T1000 (cell line): ENCODE results near the gene C1QA.
"Not testable (repeated sequence)": the region's sequence is repeated elsewhere in the genome, so short reads cannot be mapped to it uniquely, and the experiment has no call there.

Experiments used
- DNase-seq: peaks from one replicate; lab custom pipeline; 2025; ENCODE audit warnings: mixed read lengths; lab: John Stamatoyannopoulos, UW

C1QA gene

DNA sequence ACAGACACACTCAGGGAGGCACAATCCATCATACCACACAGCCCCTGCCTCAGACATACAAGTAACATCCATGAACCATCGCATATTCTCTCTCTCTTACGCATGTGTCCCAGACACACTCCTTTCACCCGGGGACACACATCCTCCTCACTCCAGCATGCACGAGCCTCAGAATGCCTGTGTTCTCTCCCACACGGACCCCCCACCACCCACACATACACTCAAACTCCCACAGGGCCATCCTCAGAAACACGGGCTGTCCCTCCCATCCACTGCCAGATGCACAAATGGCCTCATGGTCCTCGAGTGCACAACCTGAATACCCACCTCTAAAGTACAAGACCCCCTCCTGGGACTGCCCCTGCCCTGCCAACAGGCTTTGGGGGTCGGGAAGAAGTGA is 4.8 kb downstream of the C1QA start:
- no peak for DNase-seq

DNA sequence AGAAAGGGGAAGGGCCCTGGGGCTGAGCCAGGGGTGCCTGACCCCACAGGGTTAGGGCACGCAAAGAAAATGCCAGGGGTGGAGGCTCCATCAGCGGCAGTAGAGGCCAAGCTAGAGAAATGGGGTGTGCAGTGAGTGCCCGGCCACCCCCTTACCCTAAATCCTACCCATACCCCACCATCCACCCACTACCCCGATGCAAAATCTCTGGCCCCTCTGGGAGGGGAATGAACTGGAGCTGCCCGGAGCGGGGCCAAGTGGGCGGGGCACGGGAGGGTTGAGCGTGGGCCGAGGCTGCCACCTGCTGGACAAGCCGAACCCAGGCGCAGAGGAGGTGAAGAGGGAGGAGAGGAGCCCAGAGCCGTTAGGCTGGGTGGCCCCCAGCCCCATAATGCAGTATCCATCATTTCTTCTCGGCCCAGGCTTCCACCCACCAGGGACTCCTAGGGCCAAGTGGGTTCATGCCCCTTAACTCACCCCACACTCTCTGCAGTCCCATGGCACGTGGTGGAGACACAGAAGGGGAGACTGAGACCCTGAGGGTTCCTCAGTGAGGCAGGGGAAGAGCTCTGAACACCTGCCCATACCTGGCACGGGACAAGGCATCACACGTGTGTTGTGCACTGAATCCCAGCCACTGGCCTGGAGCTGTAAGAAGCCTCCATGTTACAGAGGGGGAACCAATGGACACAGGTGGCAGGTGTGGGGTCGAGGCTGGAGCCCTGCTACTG is 5.6 kb downstream of the C1QA start:
- DNase-seq, result peak; percentile 40

DNA sequence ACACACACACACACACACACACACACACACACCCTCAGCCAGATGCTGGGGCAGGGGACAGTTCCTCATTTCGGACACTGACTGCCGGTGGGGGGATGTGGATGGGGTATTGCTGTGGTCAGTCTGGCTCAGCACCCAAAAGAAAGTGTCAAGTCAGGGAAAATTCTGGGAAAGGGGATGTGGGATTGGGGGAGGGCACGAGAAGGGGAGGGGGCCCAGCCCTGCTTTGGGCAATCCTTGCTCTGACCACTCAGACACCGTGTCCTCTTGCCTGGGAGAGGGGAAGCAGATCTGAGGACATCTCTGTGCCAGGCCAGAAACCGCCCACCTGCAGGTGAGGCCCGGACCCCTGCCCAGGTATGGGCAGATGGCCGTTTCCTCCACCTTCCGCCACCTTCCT is 7.0 kb downstream of the C1QA start, which contains the start of gene C1QC:
Gene C1QC, plus strand, starts transcription at position 253 of the 400 bp plus-strand sequence. CDS start 391 bp downstream, outside the sequence.
- DNase-seq, result no peak

DNA sequence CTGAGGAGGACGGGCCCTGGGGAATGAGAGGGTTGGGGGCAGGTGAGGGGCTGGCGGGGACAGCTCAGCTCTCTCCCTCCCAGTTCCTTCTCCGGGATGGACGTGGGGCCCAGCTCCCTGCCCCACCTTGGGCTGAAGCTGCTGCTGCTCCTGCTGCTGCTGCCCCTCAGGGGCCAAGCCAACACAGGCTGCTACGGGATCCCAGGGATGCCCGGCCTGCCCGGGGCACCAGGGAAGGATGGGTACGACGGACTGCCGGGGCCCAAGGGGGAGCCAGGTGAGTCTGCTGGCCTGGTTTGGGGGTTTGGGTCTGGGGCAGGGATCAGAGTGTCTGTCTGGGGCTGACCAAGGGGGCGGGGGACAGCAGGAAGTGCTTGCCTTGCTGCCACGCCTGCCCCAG is 7.5 kb downstream of the C1QA start:
- DNase-seq, result no peak

DNA sequence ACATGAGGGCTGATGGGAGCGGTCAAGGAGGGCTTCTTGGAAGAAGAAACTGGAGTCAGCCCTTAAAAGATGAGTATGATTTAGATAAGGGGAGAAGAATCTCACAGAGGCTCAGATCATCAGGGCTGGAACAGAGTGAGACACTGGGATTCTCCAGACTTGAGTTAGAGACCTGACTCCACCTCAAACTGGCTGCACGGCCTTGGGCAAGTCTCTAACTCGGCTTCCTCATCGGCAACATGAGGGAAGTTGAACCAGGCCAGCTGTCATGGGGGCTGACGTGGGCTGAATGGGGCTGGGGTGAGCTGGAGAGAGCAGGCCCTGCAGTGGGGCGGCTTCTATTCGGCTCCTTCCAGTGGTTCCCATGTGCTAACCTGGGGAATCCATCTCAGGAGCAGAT is 9.5 kb downstream of the C1QA start:
- no peak for DNase-seq

DNA sequence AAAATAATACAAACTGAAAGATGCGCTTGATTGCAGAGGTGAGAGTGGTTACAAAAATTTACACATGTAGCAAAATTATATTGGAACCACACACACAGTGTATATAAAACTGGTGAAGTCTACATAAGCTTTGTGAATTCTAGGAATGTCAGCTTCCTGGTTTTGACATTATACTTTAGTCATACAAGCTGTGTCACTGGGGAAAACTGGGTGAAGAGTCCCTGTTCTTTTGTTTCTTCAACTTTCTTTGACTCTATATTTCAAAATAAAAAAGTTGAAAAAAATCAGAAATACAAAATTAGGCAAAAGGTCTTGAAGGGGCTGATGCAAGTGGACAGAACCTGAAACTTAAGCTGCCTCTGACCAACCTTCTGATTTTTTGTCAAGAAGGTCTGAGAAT is 10.0 kb downstream of the C1QA start:
- DNase-seq, result no peak

DNA sequence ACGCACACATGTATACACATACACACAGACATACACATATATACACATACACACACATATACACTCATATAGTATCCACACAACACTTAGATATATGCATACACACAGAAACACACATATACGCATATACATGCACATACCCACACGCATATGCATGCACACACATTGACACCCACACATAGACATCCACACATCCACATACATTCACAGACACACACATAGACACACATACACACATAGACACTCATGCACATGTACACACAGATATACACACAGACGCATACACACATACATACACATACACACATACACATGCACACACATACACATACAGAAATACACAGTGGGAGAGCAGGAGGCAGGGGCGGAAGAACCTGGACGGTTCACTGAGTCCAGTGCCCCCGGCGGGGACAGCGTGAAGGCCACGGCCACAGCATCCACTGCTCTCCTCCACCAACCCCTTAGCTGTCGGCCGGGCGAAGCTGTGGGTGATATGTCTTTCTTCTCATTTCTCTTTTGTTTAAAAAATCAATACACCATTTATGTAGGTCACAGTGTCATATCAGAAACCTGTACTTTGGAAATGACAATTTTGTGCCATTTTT is 13.8 kb downstream of the C1QA start:
- no peak for DNase-seq

DNA sequence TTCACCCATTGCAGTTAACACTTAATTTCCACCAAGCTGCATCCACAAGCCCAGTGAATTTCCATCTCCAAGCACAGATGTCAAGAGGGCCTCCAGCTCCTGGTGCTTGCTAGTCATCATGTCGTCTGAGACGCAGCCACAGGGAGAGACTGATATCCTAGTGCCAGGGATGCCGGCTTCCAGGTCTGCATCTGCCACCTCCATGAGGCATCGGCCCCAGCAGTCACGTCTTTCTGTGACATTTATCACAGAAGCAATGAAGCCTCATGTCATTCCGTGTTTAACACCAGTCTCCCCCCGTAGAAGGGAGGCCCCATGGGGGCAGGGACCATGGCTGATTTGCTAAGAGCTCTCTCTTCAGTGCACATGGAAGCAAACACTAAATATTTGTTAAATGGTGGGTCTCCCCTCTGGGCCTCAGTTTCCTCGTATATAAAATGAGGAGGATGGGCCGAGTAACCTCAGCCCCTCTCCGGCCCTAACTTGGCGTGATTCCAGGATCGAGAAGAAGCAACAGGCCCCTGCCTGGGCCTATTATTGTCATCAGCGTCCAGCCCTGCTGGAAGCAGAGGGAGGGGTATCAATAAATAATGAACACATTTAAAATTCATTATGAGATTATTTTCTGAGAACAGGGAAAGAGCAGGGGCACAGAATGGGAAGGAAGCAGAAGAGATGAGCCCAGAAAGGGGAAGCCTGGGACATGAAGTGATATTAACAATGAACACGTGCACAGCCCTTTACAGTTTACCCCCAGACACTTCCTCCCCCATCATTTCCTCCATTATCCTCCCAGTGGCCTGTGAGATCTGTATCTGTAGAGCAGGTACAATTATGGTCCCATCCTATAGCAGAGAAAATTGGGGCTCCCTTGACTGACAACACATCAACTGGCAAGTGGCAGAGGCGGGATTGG is 15.8 kb downstream of the C1QA start:
- no peak for DNase-seq

DNA sequence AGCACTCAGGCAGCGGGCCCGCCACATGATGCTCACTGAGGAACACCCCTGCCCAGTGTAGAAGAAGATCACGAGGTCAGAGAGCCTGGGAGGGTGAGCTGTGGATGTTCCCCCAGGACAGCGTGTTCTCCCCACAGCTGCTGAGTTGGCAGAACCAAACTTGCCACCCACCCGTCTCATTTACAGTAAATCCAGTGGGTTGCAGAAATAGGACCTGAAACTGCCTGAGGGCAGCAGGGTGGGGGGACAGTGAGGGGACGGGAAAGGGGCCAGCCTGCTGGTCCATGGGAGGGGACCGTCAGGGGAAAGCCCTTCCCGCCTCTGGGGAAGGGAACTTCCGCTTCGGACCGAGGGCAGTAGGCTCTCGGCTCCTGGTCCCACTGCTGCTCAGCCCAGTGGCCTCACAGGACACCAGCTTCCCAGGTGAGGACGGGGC is 16.5 kb downstream of the C1QA start, which contains the start of gene C1QB:
Gene C1QB, plus strand, starts transcription at position 356 of the 436 bp plus-strand sequence. CDS start 6,227 bp downstream, outside the sequence.
- no peak for DNase-seq

DNA sequence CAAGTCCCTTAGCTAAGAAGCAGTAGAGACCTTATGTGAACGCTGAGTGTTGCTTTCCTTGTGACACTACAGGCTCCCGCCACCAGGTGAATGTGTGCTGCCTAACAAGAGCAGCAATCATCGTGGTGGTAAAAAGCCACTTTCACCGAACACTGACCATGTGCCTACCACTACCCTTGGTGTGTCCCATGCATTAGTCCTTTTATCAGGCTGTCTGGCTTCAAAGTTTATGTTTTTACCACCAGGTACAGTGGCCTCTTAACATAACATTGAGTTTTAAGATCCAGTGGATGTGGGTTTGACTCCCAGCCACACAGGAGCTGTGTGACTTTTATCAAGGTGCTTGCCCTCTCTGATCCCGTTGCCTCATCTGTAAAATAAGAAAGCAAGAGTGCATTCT is 18.3 kb downstream of the C1QA start:
- no peak for DNase-seq

DNA sequence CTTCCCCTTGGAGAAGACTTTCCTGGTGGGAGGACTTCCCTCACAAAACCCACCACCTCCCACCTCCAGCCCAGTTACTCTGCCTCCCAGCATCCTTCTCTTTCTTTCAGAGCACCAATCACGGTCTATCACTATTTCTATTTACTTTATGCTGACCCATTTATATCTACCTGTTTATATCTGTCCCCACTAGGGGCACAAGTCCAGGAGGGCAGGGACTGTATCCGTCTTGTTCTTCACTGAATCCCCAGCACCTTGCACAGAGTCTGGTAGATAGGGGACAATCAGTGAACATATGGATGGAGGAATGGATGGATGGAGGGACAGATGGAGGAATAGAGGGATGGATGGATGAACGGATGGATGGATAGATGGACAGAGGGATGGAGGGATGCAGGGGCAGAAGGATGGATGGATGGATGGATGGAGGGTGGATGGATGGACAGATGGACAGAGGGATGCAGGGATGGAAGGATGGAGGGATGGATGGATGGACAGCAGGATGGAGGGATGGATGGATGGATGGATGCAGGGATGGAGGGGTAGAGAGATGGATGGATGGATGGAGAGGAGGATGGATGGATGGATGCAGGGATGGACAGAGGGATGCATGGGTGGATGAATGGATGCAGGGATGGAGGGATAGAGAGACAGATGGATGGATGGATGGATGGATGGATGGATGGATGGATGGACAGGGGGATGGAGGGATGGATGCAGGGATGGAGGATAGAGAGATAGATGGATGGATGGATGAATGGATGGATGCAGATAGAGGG is 22.1 kb downstream of the C1QA start:
- DNase-seq, result no peak

DNA sequence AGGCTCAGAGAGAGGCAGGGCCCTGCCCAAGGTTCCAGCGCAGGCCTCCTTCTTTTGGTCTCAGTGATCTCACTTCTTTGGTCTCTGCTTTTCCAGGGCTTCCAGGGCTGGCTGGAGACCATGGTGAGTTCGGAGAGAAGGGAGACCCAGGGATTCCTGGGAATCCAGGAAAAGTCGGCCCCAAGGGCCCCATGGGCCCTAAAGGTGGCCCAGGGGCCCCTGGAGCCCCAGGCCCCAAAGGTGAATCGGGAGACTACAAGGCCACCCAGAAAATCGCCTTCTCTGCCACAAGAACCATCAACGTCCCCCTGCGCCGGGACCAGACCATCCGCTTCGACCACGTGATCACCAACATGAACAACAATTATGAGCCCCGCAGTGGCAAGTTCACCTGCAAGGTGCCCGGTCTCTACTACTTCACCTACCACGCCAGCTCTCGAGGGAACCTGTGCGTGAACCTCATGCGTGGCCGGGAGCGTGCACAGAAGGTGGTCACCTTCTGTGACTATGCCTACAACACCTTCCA is 24.4 kb downstream of the C1QA start:
- DNase-seq, result no peak

DNA sequence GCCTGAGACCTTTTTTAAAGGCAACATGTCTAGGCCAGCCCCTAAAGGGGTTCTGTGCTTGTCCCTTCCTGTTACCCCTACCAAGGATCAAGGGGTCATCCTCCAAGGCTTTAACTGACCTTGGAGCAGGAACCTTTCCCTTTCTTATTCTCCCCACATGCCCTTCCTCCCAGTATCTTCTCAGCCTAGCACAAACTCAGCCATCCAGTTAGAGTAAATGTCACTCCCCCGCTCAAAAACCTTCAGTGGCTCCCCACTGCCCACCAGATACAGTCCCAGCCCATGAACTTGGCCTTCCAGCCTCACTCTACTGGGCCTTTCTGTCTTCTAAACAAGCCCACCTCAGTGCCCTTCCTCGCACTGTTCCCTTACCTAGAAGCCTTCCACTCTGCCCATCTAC is 25.5 kb downstream of the C1QA start:
- DNase-seq, result no peak

DNA sequence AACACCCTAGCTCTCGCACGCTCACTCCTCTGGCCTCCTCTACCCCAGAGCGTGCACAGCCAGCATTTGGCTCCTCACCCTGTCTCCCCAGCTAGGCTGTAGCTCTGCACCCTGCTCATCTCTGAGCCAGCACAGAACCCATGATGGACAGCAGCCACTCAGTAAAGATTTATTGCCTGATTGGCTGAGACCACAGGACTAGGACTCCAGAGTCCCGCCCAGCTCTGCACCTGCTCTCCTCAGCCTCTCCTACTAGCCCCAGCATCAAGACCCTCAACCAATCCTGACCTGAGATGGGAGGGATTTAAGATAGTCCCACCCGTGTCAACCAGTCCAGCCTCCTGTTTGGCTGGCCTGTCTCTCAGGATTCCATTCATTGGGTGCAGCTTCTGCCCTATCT is 25.9 kb downstream of the C1QA start:
- DNase-seq, result no peak

DNA sequence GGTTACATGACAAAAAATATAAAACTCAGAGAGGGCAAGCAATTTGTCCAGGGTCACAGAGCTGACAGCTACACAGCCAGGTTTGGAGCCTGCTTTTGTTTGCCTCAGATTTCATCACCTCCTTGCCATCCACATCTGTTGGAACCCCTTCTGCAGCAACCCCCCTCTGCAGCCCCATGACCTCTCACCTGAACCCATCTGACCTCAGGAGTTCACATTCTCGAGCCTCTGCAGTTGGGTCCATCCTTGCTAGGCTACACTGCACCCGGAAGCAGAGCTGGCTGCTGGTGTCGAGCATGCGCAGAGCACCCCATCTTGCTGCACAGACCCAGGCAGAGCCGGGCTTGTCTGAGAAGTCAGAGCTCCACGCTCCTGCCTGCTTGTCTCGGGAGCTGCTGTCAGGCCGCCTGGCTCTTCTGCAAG is 26.6 kb downstream of the C1QA start:
- no peak for DNase-seq

DNA sequence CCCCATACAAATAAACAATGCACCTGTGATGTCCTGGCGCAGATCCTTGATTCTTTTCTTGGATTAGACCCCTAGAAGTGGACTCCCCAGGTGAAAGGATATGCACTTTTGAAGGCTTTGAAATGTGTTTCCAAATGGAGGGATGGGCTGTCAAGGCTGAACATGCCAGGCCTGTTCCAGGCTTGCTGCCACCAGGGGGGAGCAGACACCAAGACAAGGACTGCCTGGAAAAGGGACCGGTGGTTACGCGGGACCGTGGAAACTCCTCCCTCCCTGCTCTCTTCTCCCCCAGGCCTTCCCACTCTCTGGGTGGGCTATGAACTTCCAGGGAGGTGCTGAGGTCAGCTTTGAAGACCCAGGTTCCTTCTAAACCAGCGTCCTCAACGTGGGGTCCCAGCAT is 29.3 kb downstream of the C1QA start:
- no peak for DNase-seq

DNA sequence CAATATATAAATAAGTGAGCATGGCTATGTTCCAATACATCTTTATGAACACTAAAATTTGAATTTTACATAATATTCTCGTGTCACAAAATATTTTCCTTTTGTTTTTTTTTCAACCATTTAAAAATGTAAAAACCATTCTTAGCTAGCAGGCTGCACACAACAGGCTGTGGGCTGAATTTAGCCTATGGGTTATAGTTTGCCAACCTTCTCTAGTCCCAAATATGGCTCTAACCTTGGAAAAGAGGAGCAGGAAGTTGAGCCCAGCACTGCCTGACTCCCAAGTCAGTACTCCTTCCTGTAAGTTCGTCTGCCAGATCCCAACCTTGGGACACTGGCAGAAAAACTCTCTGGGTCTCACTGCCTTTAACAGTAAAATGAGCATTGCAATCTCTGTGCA is 30.0 kb downstream of the C1QA start:
- DNase-seq, result no peak

DNA sequence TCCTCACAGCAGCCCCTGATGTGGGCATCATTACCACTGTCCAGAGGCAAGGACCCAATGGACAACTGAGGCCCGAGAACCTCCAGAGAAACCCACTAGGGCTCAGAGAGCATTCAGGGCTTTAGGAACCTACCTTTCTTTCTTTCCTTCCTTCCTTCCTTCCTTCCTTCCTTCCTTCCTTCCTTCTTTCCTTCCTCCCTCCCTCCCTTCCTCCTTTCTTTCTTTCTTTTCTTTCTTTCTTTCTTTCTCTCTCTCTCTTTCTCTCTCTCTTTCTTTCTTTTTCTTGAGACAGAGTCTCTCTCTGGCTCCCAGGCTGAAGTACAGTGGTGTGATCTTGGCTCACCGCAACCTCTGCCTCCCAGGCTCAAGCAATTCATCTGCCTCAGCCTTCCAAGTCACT is 32.4 kb downstream of the C1QA start:
- not testable (repeated sequence) for DNase-seq

DNA sequence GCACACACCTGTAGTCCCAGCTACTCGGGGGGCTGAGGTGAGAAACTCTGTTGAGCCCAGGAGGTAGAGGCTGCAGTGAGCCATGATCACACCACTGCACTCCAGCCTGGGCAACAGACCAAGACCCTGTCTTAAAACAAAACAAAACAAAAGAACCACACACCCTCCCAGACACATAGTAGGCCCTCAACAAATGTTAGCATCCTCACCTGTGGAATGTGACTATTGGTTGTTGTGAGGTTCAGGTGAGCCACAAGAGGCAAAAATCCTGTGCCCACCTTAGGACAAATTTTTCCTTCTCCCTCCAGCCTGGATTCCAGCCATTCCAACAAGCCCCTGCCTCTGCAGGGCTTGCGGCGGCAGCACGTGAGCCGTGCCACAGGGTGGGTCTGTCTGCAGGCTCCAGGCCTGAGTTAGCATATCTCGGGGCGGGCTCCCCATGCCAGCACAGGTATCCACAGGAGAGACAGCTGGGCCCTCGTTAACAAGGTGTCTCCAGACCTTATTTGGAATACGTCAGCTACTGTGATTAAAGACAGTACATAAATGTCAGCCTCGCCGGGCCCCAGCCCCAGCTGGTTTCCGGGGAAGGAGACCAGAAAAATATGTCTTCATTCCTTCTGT is 34.0 kb downstream of the C1QA start:
- no peak for DNase-seq

DNA sequence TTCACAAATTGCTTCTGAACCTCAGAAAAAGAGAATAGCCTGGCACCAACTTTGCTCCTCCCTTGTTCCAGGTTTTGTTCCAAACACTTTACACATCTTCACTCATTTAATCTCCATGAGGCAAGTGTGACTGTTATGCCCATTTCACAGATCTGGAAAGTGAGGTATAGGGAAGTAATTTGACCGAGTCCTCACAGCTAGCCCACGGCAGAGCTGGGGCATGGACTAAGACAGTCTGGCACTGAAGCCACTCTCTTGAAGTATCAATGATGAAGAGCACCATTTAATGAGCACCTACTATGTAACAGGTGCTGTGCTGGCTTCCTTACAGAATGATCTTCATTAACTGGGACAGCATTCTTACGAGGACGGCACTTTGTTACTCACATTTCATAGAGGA is 35.6 kb downstream of the C1QA start:
- DNase-seq, result no peak
